GM12878 (cell line): Measurements from ENCODE around the gene SLC5A11. TPM values are rescaled to one million over a fixed set of nuclear protein-coding genes. Genes with fewer than 3 reads are reported as not detected.

ENCODE experiments used
- CBX5 ChIP-seq: sonication (generic); IDR thresholded peaks from 2 replicates; pipeline ENCODE4 v1.6.1; 2016; ENCODE audit warnings: low read depth, moderate library complexity, mild to moderate bottlenecking, inconsistent platforms
- FOXM1 ChIP-seq: IDR thresholded peaks from 2 replicates; pipeline ENCODE4 v1.6.1; 2012; ENCODE audit warnings: low read depth, mild to moderate bottlenecking, inconsistent platforms, low read length, moderate library complexity
- JUNB ChIP-seq: IDR thresholded peaks from 2 replicates; pipeline ENCODE4 v1.6.1; 2016; ENCODE audit warnings: antibody characterized with exemption, mild to moderate bottlenecking
- KLF5 ChIP-seq: fragments of 450-650 bp; IDR thresholded peaks from 2 replicates; pipeline ENCODE4 v1.6.1; 2014; ENCODE audit warnings: mild to moderate bottlenecking; ENCODE audit not compliant: partially characterized antibody
- PAX8 ChIP-seq: fragments of 450-650 bp; IDR thresholded peaks from 2 replicates; pipeline ENCODE4 v1.6.1; 2017; ENCODE audit warnings: mild to moderate bottlenecking, moderate library complexity
- POLR2AphosphoS2 ChIP-seq: IDR thresholded peaks from 2 replicates; pipeline ENCODE4 v1.6.1; 2011; ENCODE audit warnings: low read depth, mild to moderate bottlenecking, low read length, improper control_type of control experiment, moderate library complexity
- SRF ChIP-seq, 2 experiments: IDR thresholded peaks; 2 replicates each; pipeline ENCODE4 v1.6.1; 2011; ENCODE audit warnings: low read depth in 2 of 2, low read length in 2 of 2, mild to moderate bottlenecking in 1 of 2, moderate library complexity in 1 of 2
- TCF3 ChIP-seq: IDR thresholded peaks from 2 replicates; pipeline ENCODE4 v1.6.1; 2012; ENCODE audit warnings: low read depth, mild to moderate bottlenecking, low read length, borderline replicate concordance; ENCODE audit not compliant: insufficient read depth
- WRNIP1 ChIP-seq: IDR thresholded peaks from 2 replicates; pipeline ENCODE4 v1.6.1; 2011; ENCODE audit warnings: low read depth, low read length, improper control_type of control experiment, borderline replicate concordance
- polyA plus RNA-seq, 11 experiments: library from polyadenylated mRNA; depleted of rRNA in 4 of 11; unstranded in 6 of 11; stranded (reverse) in 5 of 11; fragments of >200 nt; fragmentation: Nextera tagmentation in 4 of 11; fragmentation: Illumina TruSeq in 1 of 11; extraction: Ambion mirVana in 4 of 11; extraction: Trizol in 1 of 11; gene quantifications; 1 replicate in 1 of 11; 2 replicates in 10 of 11; pipeline versions ENCODE4 v1.2.1 to v1.2.3, GENCODE V29; 2011 to 2016; ENCODE audit warnings: inconsistent platforms in 2 of 11, missing spikeins in 2 of 11, low read depth in 1 of 11
- total RNA-seq, 4 experiments: library from RNA; depleted of rRNA in 3 of 4; stranded (reverse); fragments of >200 nt in 3 of 4; fragmentation: Illumina TruSeq in 1 of 4; extraction: Trizol in 1 of 4; gene quantifications; 2 replicates each; pipeline versions ENCODE4 v1.2.1 to v1.2.3, GENCODE V29; 2013 to 2021
- TF ChIP-seq, protein P1 (sequence below): fragments of 450-650 bp; formaldehyde crosslinking; IDR thresholded peaks from 2 replicates; pipeline ENCODE4 v1.4.0; 2022; ENCODE audit warnings: mild to moderate bottlenecking, moderate library complexity
- TF ChIP-seq, protein P2 (sequence below): fragments of 450-650 bp; IDR thresholded peaks from 2 replicates; pipeline ENCODE4 v1.6.1; 2017; ENCODE audit warnings: borderline replicate concordance
- TF ChIP-seq, protein P3 (sequence below): fragments of 450-650 bp; IDR thresholded peaks from 2 replicates; pipeline ENCODE4 v1.6.1; 2017; ENCODE audit warnings: low read depth, mild to moderate bottlenecking, moderate library complexity
- TF ChIP-seq, protein P4 (sequence below): fragments of 450-650 bp; formaldehyde crosslinking; IDR thresholded peaks from 2 replicates; pipeline ENCODE4 v1.4.0; 2020; ENCODE audit warnings: mild to moderate bottlenecking, moderate library complexity

Gene SLC5A11
- total and polyA plus RNA-seq, 10 of the 15 experiments (the other 5 are each of a cell fraction or from before 2014, with no cell fraction given) = 0.10 TPM; not detected in 9

DNA sequence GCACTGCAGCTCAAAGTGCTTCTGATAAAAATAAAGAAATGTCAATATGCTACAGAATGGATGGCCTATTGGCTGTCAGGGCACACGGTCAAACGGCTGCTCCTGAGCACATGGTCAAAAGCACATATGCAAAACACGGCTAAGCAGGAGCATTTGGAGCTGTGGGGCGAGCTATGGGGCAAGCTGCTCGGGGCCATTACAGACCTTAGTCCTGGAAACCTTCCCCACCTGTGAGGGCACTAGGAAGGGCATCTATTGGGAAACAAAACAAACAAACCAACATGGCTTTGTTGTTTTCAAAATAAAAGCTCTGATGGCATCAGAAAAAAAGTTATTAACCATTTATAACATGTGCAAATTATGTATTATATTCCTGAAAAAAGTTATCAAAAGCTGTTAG, 83.6 kb downstream of the SLC5A11 start (continued):
- TF ChIP-seq, protein P1, sequence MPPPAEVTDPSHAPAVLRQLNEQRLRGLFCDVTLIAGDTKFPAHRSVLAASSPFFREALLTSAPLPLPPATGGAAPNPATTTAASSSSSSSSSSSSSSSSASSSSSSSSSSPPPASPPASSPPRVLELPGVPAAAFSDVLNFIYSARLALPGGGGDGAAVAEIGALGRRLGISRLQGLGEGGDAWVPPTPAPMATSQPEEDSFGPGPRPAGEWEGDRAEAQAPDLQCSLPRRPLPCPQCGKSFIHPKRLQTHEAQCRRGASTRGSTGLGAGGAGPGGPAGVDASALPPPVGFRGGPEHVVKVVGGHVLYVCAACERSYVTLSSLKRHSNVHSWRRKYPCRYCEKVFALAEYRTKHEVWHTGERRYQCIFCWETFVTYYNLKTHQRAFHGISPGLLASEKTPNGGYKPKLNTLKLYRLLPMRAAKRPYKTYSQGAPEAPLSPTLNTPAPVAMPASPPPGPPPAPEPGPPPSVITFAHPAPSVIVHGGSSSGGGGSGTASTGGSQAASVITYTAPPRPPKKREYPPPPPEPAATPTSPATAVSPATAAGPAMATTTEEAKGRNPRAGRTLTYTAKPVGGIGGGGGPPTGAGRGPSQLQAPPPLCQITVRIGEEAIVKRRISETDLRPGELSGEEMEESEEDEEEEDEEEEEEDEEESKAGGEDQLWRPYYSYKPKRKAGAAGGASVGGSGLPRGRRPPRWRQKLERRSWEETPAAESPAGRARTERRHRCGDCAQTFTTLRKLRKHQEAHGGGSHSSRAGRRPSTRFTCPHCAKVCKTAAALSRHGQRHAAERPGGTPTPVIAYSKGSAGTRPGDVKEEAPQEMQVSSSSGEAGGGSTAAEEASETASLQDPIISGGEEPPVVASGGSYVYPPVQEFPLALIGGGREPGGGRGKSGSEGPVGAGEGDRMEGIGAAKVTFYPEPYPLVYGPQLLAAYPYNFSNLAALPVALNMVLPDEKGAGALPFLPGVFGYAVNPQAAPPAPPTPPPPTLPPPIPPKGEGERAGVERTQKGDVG (CRISPR knock-in tag) = no peak
- no peak for TF ChIP-seq WRNIP1
- TF ChIP-seq, protein P2, sequence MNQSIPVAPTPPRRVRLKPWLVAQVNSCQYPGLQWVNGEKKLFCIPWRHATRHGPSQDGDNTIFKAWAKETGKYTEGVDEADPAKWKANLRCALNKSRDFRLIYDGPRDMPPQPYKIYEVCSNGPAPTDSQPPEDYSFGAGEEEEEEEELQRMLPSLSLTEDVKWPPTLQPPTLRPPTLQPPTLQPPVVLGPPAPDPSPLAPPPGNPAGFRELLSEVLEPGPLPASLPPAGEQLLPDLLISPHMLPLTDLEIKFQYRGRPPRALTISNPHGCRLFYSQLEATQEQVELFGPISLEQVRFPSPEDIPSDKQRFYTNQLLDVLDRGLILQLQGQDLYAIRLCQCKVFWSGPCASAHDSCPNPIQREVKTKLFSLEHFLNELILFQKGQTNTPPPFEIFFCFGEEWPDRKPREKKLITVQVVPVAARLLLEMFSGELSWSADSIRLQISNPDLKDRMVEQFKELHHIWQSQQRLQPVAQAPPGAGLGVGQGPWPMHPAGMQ = no peak
- no peak for TF ChIP-seq KLF5
- no peak for TF ChIP-seq PAX8
- TF ChIP-seq, protein P3, sequence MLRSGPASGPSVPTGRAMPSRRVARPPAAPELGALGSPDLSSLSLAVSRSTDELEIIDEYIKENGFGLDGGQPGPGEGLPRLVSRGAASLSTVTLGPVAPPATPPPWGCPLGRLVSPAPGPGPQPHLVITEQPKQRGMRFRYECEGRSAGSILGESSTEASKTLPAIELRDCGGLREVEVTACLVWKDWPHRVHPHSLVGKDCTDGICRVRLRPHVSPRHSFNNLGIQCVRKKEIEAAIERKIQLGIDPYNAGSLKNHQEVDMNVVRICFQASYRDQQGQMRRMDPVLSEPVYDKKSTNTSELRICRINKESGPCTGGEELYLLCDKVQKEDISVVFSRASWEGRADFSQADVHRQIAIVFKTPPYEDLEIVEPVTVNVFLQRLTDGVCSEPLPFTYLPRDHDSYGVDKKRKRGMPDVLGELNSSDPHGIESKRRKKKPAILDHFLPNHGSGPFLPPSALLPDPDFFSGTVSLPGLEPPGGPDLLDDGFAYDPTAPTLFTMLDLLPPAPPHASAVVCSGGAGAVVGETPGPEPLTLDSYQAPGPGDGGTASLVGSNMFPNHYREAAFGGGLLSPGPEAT = no peak
- no peak for TF ChIP-seq POLR2AphosphoS2
- no peak for TF ChIP-seq FOXM1
- TF ChIP-seq SRF (IDR thresholded peaks at IDR 0.05; ENCODE audit: low read depth in 2 of 2, low read length in 2 of 2) = no peak
- TF ChIP-seq, protein P4, sequence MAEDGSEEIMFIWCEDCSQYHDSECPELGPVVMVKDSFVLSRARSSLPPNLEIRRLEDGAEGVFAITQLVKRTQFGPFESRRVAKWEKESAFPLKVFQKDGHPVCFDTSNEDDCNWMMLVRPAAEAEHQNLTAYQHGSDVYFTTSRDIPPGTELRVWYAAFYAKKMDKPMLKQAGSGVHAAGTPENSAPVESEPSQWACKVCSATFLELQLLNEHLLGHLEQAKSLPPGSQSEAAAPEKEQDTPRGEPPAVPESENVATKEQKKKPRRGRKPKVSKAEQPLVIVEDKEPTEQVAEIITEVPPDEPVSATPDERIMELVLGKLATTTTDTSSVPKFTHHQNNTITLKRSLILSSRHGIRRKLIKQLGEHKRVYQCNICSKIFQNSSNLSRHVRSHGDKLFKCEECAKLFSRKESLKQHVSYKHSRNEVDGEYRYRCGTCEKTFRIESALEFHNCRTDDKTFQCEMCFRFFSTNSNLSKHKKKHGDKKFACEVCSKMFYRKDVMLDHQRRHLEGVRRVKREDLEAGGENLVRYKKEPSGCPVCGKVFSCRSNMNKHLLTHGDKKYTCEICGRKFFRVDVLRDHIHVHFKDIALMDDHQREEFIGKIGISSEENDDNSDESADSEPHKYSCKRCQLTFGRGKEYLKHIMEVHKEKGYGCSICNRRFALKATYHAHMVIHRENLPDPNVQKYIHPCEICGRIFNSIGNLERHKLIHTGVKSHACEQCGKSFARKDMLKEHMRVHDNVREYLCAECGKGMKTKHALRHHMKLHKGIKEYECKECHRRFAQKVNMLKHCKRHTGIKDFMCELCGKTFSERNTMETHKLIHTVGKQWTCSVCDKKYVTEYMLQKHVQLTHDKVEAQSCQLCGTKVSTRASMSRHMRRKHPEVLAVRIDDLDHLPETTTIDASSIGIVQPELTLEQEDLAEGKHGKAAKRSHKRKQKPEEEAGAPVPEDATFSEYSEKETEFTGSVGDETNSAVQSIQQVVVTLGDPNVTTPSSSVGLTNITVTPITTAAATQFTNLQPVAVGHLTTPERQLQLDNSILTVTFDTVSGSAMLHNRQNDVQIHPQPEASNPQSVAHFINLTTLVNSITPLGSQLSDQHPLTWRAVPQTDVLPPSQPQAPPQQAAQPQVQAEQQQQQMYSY = no peak
- TF ChIP-seq CBX5 = no peak
- TF ChIP-seq JUNB = no peak
- no peak for TF ChIP-seq TCF3
